ENCODE measurements around the gene TBC1D24. TPM values are rescaled to one million over a fixed set of nuclear protein-coding genes. Genes with fewer than 3 reads are reported as not detected.

Gene TBC1D24
- total and polyA plus RNA-seq, 4 donors: 9.0 to 35.7 (median 23.3) TPM

DNA sequence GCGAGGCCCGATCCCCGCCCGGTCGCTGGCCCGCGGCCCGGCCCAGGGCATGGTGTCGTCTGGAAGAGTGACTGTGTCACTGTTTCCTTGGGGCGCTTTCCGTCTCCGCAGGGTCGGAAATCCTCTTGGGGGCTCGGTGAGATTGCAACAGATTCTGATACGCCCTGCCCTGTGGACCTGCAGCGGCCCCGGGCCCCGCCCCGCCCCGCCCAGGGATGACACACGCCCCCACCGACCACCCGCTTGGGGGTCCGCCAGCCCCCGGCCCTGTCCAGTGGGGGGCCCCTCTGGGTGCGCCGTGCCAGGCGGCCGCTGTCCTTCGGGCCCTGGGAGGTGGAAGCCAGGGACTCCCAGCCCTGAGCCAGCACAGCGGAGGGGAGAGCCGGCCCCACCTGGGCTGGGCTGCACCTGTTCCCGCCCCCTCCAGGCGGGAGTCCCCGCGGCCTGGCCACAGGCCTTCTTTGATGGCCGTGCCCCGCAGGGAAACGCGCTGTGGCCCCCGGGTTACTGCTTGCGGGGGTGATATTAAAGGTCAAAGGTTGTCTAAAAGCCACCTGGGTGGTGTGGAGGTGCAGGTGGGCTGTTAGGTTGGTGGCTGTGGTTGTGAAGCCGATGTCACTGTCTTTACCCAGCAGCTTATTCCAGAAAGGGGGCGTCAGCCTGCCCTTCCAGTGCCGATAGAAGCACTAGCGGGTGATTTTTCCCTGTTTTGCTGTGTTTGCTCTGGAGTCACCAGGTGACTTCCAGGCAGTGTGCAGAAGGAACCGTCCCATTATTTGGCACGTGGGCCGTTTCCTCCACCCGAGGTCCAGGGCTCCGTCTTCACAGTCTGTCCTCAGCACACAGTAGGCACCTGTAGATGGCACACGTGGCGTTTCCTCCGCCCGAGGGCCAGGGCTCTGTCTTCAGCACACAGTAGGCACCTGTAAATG is 752 bp downstream of the TBC1D24 start:
- no peak overlapping the region for H3K9ac ChIP-seq (ENCODE audit: insufficient read depth in 1 of 2, low read length in 2 of 2)
- peak; percentile 47 to 54 (median 48) for DNase-seq
- whole genome bisulfite sequencing, 2 donors: 12 to 17% methylated on average over 47 to 55 of the region's 55 CpGs
- H3K27me3 ChIP-seq (ENCODE audit: control insufficient read depth in 3 of 3, insufficient read depth in 3 of 3, low read length in 2 of 3): peaks cover 0 to 2% (median 0%) of the 10 kb centered on the region in 3 donors
- no peaks in the 10 kb centered on the region for H3K9me3 ChIP-seq (ENCODE audit: control insufficient read depth in 4 of 4, insufficient read depth in 3 of 4, low read length in 3 of 4)
- TF ChIP-seq, protein P1, sequence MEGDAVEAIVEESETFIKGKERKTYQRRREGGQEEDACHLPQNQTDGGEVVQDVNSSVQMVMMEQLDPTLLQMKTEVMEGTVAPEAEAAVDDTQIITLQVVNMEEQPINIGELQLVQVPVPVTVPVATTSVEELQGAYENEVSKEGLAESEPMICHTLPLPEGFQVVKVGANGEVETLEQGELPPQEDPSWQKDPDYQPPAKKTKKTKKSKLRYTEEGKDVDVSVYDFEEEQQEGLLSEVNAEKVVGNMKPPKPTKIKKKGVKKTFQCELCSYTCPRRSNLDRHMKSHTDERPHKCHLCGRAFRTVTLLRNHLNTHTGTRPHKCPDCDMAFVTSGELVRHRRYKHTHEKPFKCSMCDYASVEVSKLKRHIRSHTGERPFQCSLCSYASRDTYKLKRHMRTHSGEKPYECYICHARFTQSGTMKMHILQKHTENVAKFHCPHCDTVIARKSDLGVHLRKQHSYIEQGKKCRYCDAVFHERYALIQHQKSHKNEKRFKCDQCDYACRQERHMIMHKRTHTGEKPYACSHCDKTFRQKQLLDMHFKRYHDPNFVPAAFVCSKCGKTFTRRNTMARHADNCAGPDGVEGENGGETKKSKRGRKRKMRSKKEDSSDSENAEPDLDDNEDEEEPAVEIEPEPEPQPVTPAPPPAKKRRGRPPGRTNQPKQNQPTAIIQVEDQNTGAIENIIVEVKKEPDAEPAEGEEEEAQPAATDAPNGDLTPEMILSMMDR (IDR thresholded peaks at IDR 0.05; ENCODE audit: control extremely low read depth, extremely low read depth): no peak
- H3K36me3 ChIP-seq (ENCODE audit: control insufficient read depth in 4 of 4, insufficient read depth in 4 of 4, low read length in 4 of 4): peaks cover 0 to 2% (median 0%) of the 10 kb centered on the region in 4 donors
- peaks cover 8 to 53% (median 19%) of the 10 kb centered on the region in 5 donors for H3K4me1 ChIP-seq (ENCODE audit: control insufficient read depth in 5 of 5, insufficient read depth in 5 of 5, low read length in 5 of 5)
- ATAC-seq (ENCODE audit: insufficient read depth, low FRiP score): no peak
- peak overlapping the region in 1 of 2 donors; percentile 42 for H3K27ac ChIP-seq (ENCODE audit: low read depth in 1 of 2, low read length in 1 of 2)
- H3K4me3 ChIP-seq: peak overlapping the region; percentile 64

DNA sequence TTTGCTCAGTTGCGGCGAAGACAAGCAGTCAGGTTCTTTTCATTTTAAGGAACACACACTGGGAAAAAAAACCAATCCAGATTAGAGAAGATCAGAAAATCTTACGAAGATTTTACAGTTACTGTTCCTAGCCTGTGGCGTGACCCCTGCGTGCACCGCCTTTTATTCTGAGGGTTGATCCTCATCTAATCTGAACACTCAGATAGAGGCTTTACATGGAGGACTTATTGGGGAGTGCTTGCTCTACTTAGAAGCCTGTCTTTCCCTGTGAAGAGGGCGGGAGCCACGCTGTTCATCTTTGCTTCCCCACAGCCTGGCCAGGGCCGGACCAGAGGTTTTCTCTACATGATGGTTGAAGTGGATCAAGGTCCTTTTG is 1.4 kb downstream of the TBC1D24 start:
- no peak overlapping the region for H3K4me3 ChIP-seq
- peaks cover 8 to 50% (median 19%) of the 10 kb centered on the region in 5 donors for H3K4me1 ChIP-seq (ENCODE audit: control insufficient read depth in 5 of 5, insufficient read depth in 5 of 5, low read length in 5 of 5)
- TF ChIP-seq, protein P1 (IDR thresholded peaks at IDR 0.05; ENCODE audit: control extremely low read depth, extremely low read depth): no peak
- no peaks in the 10 kb centered on the region for H3K9me3 ChIP-seq (ENCODE audit: control insufficient read depth in 4 of 4, insufficient read depth in 3 of 4, low read length in 3 of 4)
- ATAC-seq (ENCODE audit: insufficient read depth, low FRiP score) (no peak), DNase-seq (no peak)
- WGBS, 2 donors: 76 to 81% methylated on average over 9 of the region's 9 CpGs
- H3K27ac ChIP-seq (ENCODE audit: low read depth in 1 of 2, low read length in 1 of 2): peak overlapping the region in 1 of 2 donors; percentile 26
- peaks cover 0 to 2% (median 0%) of the 10 kb centered on the region in 4 donors for H3K36me3 ChIP-seq (ENCODE audit: control insufficient read depth in 4 of 4, insufficient read depth in 4 of 4, low read length in 4 of 4)
- H3K27me3 ChIP-seq (ENCODE audit: control insufficient read depth in 3 of 3, insufficient read depth in 3 of 3, low read length in 2 of 3): peaks cover 0 to 2% (median 0%) of the 10 kb centered on the region in 3 donors
- H3K9ac ChIP-seq (ENCODE audit: insufficient read depth in 1 of 2, low read length in 2 of 2): no peak overlapping the region

DNA sequence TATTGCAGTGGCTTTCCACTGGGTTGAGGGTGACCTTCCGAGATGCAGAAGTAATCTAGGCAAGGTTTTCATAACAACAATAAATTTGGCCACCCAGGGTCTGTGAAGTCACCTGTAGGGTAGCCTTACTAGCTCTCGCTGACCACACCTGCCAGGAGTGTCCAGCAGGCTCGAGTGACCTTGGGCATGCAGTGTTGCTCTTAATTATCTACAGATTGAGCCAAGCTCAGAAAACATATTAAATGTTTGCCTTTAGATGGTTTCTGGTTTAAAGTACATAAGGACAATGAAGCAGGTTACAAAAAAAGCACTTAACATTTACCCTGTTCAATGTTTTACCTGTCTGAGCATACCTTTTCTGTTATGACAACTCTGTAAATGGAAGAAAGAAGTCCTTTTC is 1.8 kb downstream of the TBC1D24 start:
- peaks cover 8 to 49% (median 16%) of the 10 kb centered on the region in 5 donors for H3K4me1 ChIP-seq (ENCODE audit: control insufficient read depth in 5 of 5, insufficient read depth in 5 of 5, low read length in 5 of 5)

More for the DNA sequence above, 1.8 kb downstream of the TBC1D24 start:
- no peak overlapping the region for H3K27ac ChIP-seq (ENCODE audit: low read depth in 1 of 2, low read length in 1 of 2)
- no peaks in the 10 kb centered on the region for H3K9me3 ChIP-seq (ENCODE audit: control insufficient read depth in 4 of 4, insufficient read depth in 3 of 4, low read length in 3 of 4)
- TF ChIP-seq, protein P1 (IDR thresholded peaks at IDR 0.05; ENCODE audit: control extremely low read depth, extremely low read depth): no peak
- no peak overlapping the region for H3K9ac ChIP-seq (ENCODE audit: insufficient read depth in 1 of 2, low read length in 2 of 2)
- 68 to 83% methylated on average over 3 of the region's 3 CpGs for WGBS, 2 donors
- H3K27me3 ChIP-seq (ENCODE audit: control insufficient read depth in 3 of 3, insufficient read depth in 3 of 3, low read length in 2 of 3): peaks cover 0 to 2% (median 0%) of the 10 kb centered on the region in 3 donors
- DNase-seq: no peak
- H3K4me3 ChIP-seq: no peak overlapping the region
- H3K36me3 ChIP-seq (ENCODE audit: control insufficient read depth in 4 of 4, insufficient read depth in 4 of 4, low read length in 4 of 4): peaks cover 0 to 2% (median 0%) of the 10 kb centered on the region in 4 donors
- ATAC-seq (ENCODE audit: insufficient read depth, low FRiP score): no peak

Data from lung (tissue), 12 donors.